OCI-M2 (cell line): ENCODE data around the gene TMCC3.
A peak's percentile ranks its signal among the peaks of the same experiment; 100 is the strongest.
"Not testable (repeated sequence)": the region's sequence is repeated elsewhere in the genome, so short reads cannot be mapped to it uniquely, and the experiment has no call there.

Experiments used
- DNase-seq: peaks from one replicate; lab custom pipeline; 2025; ENCODE audit not compliant: unreplicated experiment; lab: John Stamatoyannopoulos, UW

The TMCC3 gene

GRCh38 chr12:94636462-94637085, 13.8 kb downstream of the TMCC3 start:
- DNase-seq: no peak

- no peak for DNase-seq
Observed at GRCh38 chr12:94634717-94635116, 15.6 kb downstream of the TMCC3 start.

GRCh38 chr12:94633401-94633800, 17.0 kb downstream of the TMCC3 start:
- DNase-seq: no peak

- DNase-seq: no peak
Observed at GRCh38 chr12:94631058-94631457, 19.3 kb downstream of the TMCC3 start.

- DNase-seq: no peak
Observed at GRCh38 chr12:94628819-94629472, 21.4 kb downstream of the TMCC3 start.

- DNase-seq: no peak
Observed at GRCh38 chr12:94628369-94628768, 22.0 kb downstream of the TMCC3 start.

GRCh38 chr12:94625531-94625930, 24.8 kb downstream of the TMCC3 start:
- DNase-seq: no peak

- no peak for DNase-seq
Observed at GRCh38 chr12:94623161-94623920, 27.0 kb downstream of the TMCC3 start.

GRCh38 chr12:94622475-94622874, 27.9 kb downstream of the TMCC3 start:
- DNase-seq: no peak

- no peak for DNase-seq
Observed at GRCh38 chr12:94621662-94622359, 28.5 kb downstream of the TMCC3 start.

- DNase-seq: no peak
Observed at GRCh38 chr12:94620621-94621020, 29.7 kb downstream of the TMCC3 start.

- no peak for DNase-seq
Observed at GRCh38 chr12:94618995-94619695, 31.2 kb downstream of the TMCC3 start.

GRCh38 chr12:94617101-94617500, 33.3 kb downstream of the TMCC3 start:
- no peak for DNase-seq

- peak; percentile 60 for DNase-seq
Observed at GRCh38 chr12:94616203-94616729, 34.1 kb downstream of the TMCC3 start.

GRCh38 chr12:94615260-94616181, 34.8 kb downstream of the TMCC3 start:
- no peak for DNase-seq

GRCh38 chr12:94614288-94614721, 36.1 kb downstream of the TMCC3 start:
- DNase-seq: no peak

- no peak for DNase-seq
Observed at GRCh38 chr12:94609917-94610443, 40.4 kb downstream of the TMCC3 start.

- DNase-seq: not testable (repeated sequence)
Observed at GRCh38 chr12:94606810-94607209, 43.5 kb downstream of the TMCC3 start.

- DNase-seq: no peak
Observed at GRCh38 chr12:94604366-94604698, 46.0 kb downstream of the TMCC3 start.
